LNCaP clone FGC (cell line): ENCODE data around the gene JPH3.

Experiments
- DNase-seq: peaks from one replicate; pipeline ENCODE4 v3.0.0-alpha.2; 2011; ENCODE audit warnings: low read depth
- H3K4me3 ChIP-seq: 2 replicates; pipeline ENCODE4 v1.5.1; 2011; ENCODE audit warnings: mild to moderate bottlenecking, low read depth, low read length, control low read depth
- CTCF ChIP-seq: IDR thresholded peaks from 2 replicates; pipeline ENCODE4 v1.5.1; 2012; ENCODE audit warnings: mild to moderate bottlenecking; ENCODE audit not compliant: control insufficient read depth, insufficient read depth; ENCODE audit errors: extremely low read depth

JPH3 gene

GRCh38 chr16:87684711-87685404 is 82.5 kb downstream of the JPH3 start:
- no peak overlapping the region for H3K4me3 ChIP-seq
- DNase-seq, result no peak
- TF ChIP-seq CTCF, result no peak

GRCh38 chr16:87685405-87685755 is 83.1 kb downstream of the JPH3 start:
- no peak for TF ChIP-seq CTCF
- H3K4me3 ChIP-seq, result no peak overlapping the region
- no peak for DNase-seq

GRCh38 chr16:87685766-87686165 is 83.5 kb downstream of the JPH3 start:
- no peak for TF ChIP-seq CTCF
- no peak overlapping the region for H3K4me3 ChIP-seq
- DNase-seq, result no peak

GRCh38 chr16:87686697-87687096 is 84.4 kb downstream of the JPH3 start:
- no peak overlapping the region for H3K4me3 ChIP-seq
- no peak for TF ChIP-seq CTCF
- DNase-seq, result no peak

GRCh38 chr16:87687126-87687910 is 85.0 kb downstream of the JPH3 start:
- no peak overlapping the region for H3K4me3 ChIP-seq
- DNase-seq, result no peak
- no peak for TF ChIP-seq CTCF

- DNase-seq, result no peak
These were observed 85.8 kb downstream of the JPH3 start for GRCh38 chr16:87687998-87688529.

More at GRCh38 chr16:87687998-87688529, 85.8 kb downstream of the JPH3 start:
- no peak for TF ChIP-seq CTCF
- H3K4me3 ChIP-seq, result no peak overlapping the region
